Gastroesophageal sphincter (tissue), 3 donors: ENCODE results near the gene CAMSAP3.

Source experiments
- POLR2A ChIP-seq, 2 donors: fragments of 450-650 bp; IDR thresholded peaks; one replicate each; pipeline ENCODE4 v1.6.1; 2017; ENCODE audit warnings: antibody characterized with exemption in 2 of 2, mild to moderate bottlenecking in 2 of 2, moderate library complexity in 1 of 2
- TF ChIP-seq, protein P1 (sequence below), 4 experiments: fragments of 200-600 bp in 2 of 4; fragments of 450-650 bp in 2 of 4; sonication (generic) in 1 of 4; IDR thresholded peaks; one replicate each; pipeline ENCODE4 v1.5.1; 2017 to 2019; ENCODE audit warnings: antibody characterized with exemption in 4 of 4, mild to moderate bottlenecking in 2 of 4, moderate library complexity in 2 of 4

DNA sequence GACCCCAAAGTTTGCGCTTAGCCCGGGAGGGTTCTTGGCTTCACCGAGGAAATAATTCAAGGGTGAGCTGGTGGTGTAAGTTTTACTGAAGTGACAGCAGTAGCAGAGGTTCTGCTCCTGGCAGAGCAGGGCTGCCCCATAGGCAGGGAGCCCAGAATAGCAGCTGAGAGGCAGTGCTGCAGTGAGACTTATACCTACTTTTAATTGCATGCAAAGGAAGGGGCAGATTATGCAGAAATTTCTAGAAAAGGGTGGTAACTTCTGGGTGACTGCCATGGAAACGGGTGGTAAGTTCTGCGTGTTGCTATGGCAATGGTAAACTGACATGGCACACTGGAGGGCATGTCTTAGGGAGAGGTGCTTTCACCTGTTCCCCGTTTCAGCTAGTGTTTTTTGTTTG, 17.5 kb upstream of the CAMSAP3 start:
- TF ChIP-seq, protein P1, sequence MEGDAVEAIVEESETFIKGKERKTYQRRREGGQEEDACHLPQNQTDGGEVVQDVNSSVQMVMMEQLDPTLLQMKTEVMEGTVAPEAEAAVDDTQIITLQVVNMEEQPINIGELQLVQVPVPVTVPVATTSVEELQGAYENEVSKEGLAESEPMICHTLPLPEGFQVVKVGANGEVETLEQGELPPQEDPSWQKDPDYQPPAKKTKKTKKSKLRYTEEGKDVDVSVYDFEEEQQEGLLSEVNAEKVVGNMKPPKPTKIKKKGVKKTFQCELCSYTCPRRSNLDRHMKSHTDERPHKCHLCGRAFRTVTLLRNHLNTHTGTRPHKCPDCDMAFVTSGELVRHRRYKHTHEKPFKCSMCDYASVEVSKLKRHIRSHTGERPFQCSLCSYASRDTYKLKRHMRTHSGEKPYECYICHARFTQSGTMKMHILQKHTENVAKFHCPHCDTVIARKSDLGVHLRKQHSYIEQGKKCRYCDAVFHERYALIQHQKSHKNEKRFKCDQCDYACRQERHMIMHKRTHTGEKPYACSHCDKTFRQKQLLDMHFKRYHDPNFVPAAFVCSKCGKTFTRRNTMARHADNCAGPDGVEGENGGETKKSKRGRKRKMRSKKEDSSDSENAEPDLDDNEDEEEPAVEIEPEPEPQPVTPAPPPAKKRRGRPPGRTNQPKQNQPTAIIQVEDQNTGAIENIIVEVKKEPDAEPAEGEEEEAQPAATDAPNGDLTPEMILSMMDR (IDR thresholded peaks at IDR 0.05), result no peak
- no peak for TF ChIP-seq POLR2A (IDR thresholded peaks at IDR 0.05)
